Activated CD4-positive, alpha-beta memory T cell treated with anti-CD3 and anti-CD28 coated beads, Interleukin-2, amount 10 ng/mL, durations not matched to agents 7 days and 5 days (primary cell): ENCODE results near the gene KIAA1958. TPM values are rescaled to one million over a fixed set of nuclear protein-coding genes. Genes with fewer than 3 reads are reported as not detected.

ENCODE experiments used
- CTCF ChIA-PET: fragments of 350-600 bp; sonication (Branson Sonifier 250); formaldehyde crosslinking; loops from one replicate; lab custom pipeline; 2021; ENCODE audit warnings: antibody characterized with exemption, inconsistent platforms; lab: Charles Lee
- POLR2A ChIA-PET: fragments of 350-600 bp; sonication (Branson Sonifier 250); formaldehyde crosslinking; loops from one replicate; lab custom pipeline; 2021; ENCODE audit warnings: antibody characterized with exemption; lab: Charles Lee
- DNase-seq: peaks from one replicate; pipeline ENCODE4 v3.0.0-alpha.2; 2020
- H3K27ac Mint-ChIP-seq: one replicate; pipeline ENCODE4 v1.8.0; 2021; ENCODE audit warnings: mild to moderate bottlenecking, mixed read lengths
- H3K27me3 Mint-ChIP-seq: one replicate; pipeline ENCODE4 v1.8.0; 2021; ENCODE audit warnings: mixed read lengths
- H3K36me3 Mint-ChIP-seq: one replicate; pipeline ENCODE4 v1.8.0; 2021; ENCODE audit warnings: low read depth, mixed read lengths
- H3K4me1 Mint-ChIP-seq: one replicate; pipeline ENCODE4 v1.8.0; 2021; ENCODE audit warnings: mixed read lengths
- H3K4me3 Mint-ChIP-seq: one replicate; pipeline ENCODE4 v1.8.0; 2021; ENCODE audit warnings: mild to moderate bottlenecking, mixed read lengths
- H3K9me3 Mint-ChIP-seq: one replicate; pipeline ENCODE4 v1.8.0; 2021; ENCODE audit warnings: mixed read lengths
- total RNA-seq, 2 experiments: library from RNA; stranded (reverse); gene quantifications; one replicate each; pipeline ENCODE4 v1.2.3, GENCODE V29; 2021

KIAA1958 gene, protein sequence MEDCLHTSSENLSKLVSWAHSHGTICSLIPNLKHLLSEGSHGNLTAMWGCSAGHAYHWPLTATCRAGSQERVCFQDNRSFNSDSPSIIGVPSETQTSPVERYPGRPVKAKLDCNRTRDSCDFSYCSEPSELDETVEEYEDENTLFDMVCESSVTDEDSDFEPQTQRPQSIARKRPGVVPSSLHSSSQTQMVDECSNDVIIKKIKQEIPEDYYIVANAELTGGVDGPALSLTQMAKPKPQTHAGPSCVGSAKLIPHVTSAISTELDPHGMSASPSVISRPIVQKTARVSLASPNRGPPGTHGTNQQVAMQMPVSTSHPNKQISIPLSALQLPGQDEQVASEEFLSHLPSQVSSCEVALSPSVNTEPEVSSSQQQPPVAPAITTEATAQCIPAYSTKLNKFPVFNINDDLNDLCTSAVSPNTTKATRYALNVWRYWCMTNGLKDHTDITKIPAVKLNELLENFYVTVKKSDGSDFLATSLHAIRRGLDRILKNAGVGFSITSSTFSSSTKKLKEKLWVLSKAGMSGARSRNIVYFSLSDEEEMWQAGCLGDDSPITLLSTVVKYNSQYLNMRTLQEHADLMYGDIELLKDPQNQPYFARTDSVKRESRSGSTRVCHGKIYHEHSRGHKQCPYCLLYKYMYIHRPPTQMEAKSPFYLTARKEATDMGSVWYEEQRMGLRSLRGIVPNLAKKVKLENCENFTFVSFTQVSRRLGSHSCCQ
- total RNA-seq, result 1 to 10 TPM; 6.9 to 7.4 TPM

DNA sequence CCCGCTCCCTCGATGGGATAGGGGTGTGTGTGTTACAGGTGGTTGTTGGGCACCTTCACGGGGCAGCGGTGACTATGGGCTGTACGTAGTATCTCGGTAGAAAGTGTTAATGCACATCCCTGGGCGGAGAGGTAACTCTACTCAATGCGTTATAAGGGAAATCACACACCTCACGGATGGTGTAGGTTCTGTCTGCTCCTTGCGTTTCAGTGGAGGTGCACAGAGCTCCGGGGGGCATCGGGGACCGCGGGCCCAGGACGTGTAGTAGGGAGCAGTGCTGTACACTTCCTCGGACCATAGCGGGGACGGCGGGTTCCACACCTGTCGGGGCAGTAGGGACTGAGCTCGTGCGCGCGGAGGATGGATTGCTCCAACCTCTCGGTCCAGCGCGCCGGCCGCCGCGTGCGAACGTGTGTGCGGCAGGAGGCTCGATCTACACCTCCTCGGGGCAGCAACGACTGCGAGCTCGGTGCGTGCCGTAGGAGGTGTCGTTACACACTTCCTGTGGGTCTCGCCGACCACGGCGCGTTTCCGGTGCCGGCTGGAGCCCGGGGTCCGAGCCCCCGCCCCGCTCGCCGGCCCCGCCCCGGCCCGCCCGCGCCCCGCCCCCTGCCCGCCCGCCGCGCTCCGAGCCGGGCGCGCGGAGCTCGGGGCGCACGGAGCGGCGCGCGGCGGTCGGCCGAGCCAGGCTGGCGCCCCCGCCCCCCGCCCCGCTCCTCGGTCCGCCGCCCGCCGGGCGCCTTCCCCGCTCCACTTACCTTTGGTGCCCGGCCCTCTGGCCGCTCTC lies at the start of gene KIAA1958:
Gene KIAA1958 (plus strand): TSS at position 607 of the 787 bp plus-strand sequence. CDS start 87,254 bp downstream, outside the sequence.
- Mint-ChIP-seq H3K36me3 (peaks cover 5% of the 10 kb centered on the region), H3K27me3 (peaks cover 3% of the 10 kb centered on the region), H3K4me1 (peaks cover 31% of the 10 kb centered on the region), H3K4me3 (peak within 1 kb of the TSS; percentile 92), H3K27ac (peak within 1 kb of the TSS; percentile 86), H3K9me3 (no peaks in the 10 kb centered on the region)
- ChIA-PET POLR2A (interaction anchor here (0.8 to 3.4 kb wide), 12 partner anchors 9 to 264 kb away, joined by 3 to 24 read pairs (median 3); partner anchors contain the start of genes HSDL2, INIP, PTBP3 and SNX30), CTCF (interaction anchor here (0.9 to 1.4 kb wide), 4 partner anchors 16 to 334 kb away, joined by 3 to 6 read pairs (median 4); partner anchors contain the start of gene HSDL2)
- peak; percentile 90 for DNase-seq

DNA sequence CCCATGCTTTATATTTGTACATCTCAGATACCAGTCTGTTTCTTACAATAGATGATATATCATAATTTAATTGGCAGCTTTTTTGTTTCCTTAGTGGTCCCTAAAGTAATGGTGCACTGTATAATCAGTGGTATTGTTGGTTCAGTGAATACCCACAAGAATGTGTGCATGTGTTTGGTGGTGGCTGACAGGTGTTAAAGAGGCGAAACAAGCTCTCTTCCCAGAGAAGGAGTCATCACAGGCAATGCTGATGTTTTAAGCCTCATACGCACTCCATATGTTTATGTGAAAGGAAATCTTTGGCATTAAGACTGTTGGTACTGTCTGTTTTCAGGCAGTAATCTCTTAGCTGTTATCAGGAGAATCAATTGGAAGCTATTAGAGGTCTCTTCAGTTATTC lies 49.2 kb upstream of the KIAA1958 start:
- Mint-ChIP-seq H3K27me3 (no peaks in the 10 kb centered on the region), H3K4me3 (no peak overlapping the region), H3K9me3 (no peaks in the 10 kb centered on the region), H3K4me1 (no peaks in the 10 kb centered on the region), H3K27ac (no peak overlapping the region), H3K36me3 (peaks cover 7% of the 10 kb centered on the region)
- POLR2A ChIA-PET, result no interaction called here
- CTCF ChIA-PET, result no interaction called here
- no peak for DNase-seq

GRCh38 chr9:112439171-112439570 lies 47.5 kb upstream of the KIAA1958 start:
- no peaks in the 10 kb centered on the region for H3K27me3 Mint-ChIP-seq
- ChIA-PET POLR2A (interaction anchor here (1.6 kb wide), 1 partner anchor 11 kb away, joined by 3 read pairs; no protein-coding TSS in a partner anchor), CTCF (interaction anchor here (0.6 to 1.9 kb wide), 2 partner anchors 354 to 378 kb away, joined by 5 to 8 read pairs; no protein-coding TSS in a partner anchor)
- H3K4me1 Mint-ChIP-seq, result no peaks in the 10 kb centered on the region
- H3K36me3 Mint-ChIP-seq, result peaks cover under 1% of the 10 kb centered on the region
- no peak overlapping the region for H3K4me3 Mint-ChIP-seq
- DNase-seq, result no peak
- H3K9me3 Mint-ChIP-seq, result no peaks in the 10 kb centered on the region
- no peak overlapping the region for H3K27ac Mint-ChIP-seq

DNA sequence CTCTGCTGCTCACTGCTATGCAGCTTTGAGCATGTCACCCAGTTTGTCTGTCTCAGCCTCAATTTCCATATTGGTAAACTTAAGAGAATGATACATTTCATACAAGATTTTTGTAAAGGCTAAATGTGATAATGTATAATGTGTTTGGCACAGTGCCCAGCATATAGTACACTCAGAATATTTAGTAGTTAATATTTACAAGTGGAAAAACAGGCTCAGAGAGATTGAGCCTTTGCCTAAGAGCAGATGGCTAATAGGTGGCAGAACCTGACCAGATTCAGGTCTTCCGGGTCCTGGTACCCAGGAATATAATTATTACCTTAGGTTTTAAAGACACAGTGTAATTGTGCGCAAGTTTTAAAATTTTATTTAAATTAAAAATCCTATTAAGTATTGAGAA lies 46.8 kb upstream of the KIAA1958 start:
- Mint-ChIP-seq H3K27me3 (no peaks in the 10 kb centered on the region), H3K36me3 (no peaks in the 10 kb centered on the region), H3K27ac (no peak overlapping the region), H3K9me3 (no peaks in the 10 kb centered on the region), H3K4me3 (no peak overlapping the region), H3K4me1 (no peaks in the 10 kb centered on the region)
- POLR2A ChIA-PET, result interaction anchor here (1.6 kb wide), 1 partner anchor 11 kb away, joined by 3 read pairs; no protein-coding TSS in a partner anchor
- no peak for DNase-seq
- CTCF ChIA-PET, result interaction anchor here (1.9 kb wide), 1 partner anchor 353 kb away, joined by 8 read pairs; no protein-coding TSS in a partner anchor

DNA sequence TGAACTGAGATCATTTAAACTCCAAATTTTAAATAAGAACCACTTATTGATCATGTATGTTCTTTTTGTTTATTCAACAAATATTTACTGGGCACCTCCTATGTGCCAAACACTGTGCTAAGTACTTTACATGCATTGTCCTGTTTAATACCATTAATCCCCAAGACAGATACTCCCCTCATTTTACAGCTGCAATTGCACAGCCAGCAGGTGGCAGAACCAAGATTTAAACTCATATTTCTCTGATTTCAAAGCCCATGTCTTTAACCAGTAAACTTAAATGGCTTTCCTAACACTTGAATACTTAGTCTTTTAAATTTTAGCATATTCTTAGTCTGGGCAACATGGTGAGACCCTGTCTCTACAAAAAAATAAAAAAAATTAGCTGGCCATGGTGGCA lies 43.4 kb upstream of the KIAA1958 start:
- peak; percentile 21 for DNase-seq
- no peaks in the 10 kb centered on the region for H3K36me3 Mint-ChIP-seq
- peaks cover 6% of the 10 kb centered on the region for H3K4me1 Mint-ChIP-seq
- ChIA-PET POLR2A (interaction anchor here (1.6 kb wide), 1 partner anchor 64 kb away, joined by 3 read pairs; no protein-coding TSS in a partner anchor), CTCF (interaction anchor here (0.7 to 3.4 kb wide), 5 partner anchors 143 to 377 kb away, joined by 3 to 19 read pairs (median 7); partner anchors contain the start of gene INIP)
- H3K9me3 Mint-ChIP-seq, result no peaks in the 10 kb centered on the region
- H3K27me3 Mint-ChIP-seq, result no peaks in the 10 kb centered on the region
- no peak overlapping the region for H3K4me3 Mint-ChIP-seq
- no peak overlapping the region for H3K27ac Mint-ChIP-seq

GRCh38 chr9:112443636-112444035 lies 43.0 kb upstream of the KIAA1958 start:
- CTCF ChIA-PET, result interaction anchor here (0.7 to 3.4 kb wide), 7 partner anchors 100 to 441 kb away, joined by 3 to 19 read pairs (median 3); partner anchors contain the start of gene INIP
- Mint-ChIP-seq H3K27ac (no peak overlapping the region), H3K4me1 (peaks cover 6% of the 10 kb centered on the region), H3K4me3 (no peak overlapping the region), H3K9me3 (no peaks in the 10 kb centered on the region), H3K36me3 (no peaks in the 10 kb centered on the region), H3K27me3 (no peaks in the 10 kb centered on the region)
- no peak for DNase-seq
- POLR2A ChIA-PET, result interaction anchor here (1.6 kb wide), 1 partner anchor 64 kb away, joined by 3 read pairs; no protein-coding TSS in a partner anchor

DNA sequence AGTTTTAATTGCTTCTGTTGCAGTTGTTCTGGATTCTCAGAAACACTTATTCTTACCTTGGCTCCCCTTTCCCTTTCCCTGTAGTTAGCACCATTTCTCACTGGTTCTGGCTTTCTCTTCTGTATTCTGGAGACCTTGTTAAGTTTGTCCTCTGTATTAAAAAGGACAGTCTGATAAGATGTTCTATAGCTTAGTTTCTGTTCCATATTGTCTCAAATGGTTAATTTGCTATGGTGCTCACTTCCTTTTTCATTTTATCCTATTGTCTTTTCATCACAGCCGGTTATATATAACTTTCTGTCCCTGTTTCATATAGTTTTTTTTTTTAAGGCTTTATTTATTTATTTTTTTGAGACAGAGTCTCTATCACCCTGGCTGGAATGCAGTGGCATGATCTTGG lies 41.4 kb upstream of the KIAA1958 start:
- no peak overlapping the region for H3K4me3 Mint-ChIP-seq

DNA sequence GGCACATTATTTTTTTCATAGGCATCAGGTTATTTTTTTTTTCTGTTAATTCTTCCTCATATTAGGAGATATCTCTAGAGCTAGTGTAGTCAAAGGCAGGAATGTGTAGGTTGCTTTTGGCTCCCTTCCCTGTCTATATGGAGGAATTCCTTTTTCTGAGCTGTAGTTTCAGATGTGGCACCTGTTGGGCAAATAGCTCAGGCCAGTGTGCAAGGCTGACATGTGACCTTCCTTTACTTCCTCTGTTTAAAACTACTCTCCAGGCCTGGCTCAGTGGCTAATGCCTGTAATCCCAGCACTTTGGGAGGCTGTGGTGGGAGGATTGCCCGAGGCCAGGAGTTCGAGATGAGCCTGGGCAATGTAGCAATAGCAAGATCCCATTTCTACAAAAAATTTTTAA lies 40.5 kb upstream of the KIAA1958 start:
- DNase-seq, result no peak
- Mint-ChIP-seq H3K9me3 (no peaks in the 10 kb centered on the region), H3K4me3 (no peak overlapping the region), H3K36me3 (no peaks in the 10 kb centered on the region), H3K27me3 (no peaks in the 10 kb centered on the region), H3K4me1 (peaks cover 6% of the 10 kb centered on the region), H3K27ac (no peak overlapping the region)
- ChIA-PET CTCF (no interaction called here), POLR2A (interaction anchor here (0.7 kb wide), 1 partner anchor 358 kb away, joined by 3 read pairs; no protein-coding TSS in a partner anchor)

More for the DNA sequence above, 41.4 kb upstream of the KIAA1958 start:
- DNase-seq, result no peak
- Mint-ChIP-seq H3K4me1 (peaks cover 6% of the 10 kb centered on the region), H3K27me3 (no peaks in the 10 kb centered on the region), H3K36me3 (no peaks in the 10 kb centered on the region), H3K27ac (no peak overlapping the region), H3K9me3 (no peaks in the 10 kb centered on the region)
- ChIA-PET POLR2A (interaction anchor here (0.9 kb wide), 1 partner anchor 41 kb away, joined by 3 read pairs; the partner anchor contains the start of gene KIAA1958), CTCF (interaction anchor here (0.7 to 3.4 kb wide), 3 partner anchors 74 to 348 kb away, joined by 4 to 19 read pairs (median 15); partner anchors contain the start of gene INIP)

DNA sequence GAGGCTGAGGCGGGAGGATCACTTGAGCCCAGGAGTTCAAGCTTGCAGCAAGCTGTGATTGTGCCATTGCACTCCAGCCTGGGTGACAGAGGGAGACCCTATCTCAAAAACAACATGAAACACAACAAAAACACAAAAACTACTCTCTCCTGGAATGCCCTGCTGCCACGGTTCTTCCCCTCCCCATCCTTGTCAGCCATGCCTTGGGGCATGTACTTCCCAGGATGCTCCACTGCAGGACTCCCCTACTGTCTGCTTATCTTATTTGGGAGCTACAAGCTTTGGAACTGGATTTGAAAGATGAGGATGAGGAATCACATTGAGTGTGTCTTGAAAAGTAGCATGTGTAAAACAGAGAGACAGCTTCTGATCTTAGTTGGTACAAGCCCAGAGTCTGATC lies 40.1 kb upstream of the KIAA1958 start:
- Mint-ChIP-seq H3K4me1 (peaks cover 6% of the 10 kb centered on the region), H3K36me3 (no peaks in the 10 kb centered on the region), H3K27me3 (no peaks in the 10 kb centered on the region), H3K9me3 (no peaks in the 10 kb centered on the region), H3K27ac (no peak overlapping the region), H3K4me3 (no peak overlapping the region)
- ChIA-PET CTCF (no interaction called here), POLR2A (interaction anchor here (0.7 kb wide), 1 partner anchor 359 kb away, joined by 3 read pairs; no protein-coding TSS in a partner anchor)
- no peak for DNase-seq

GRCh38 chr9:112447283-112447761 lies 39.3 kb upstream of the KIAA1958 start:
- CTCF ChIA-PET, result no interaction called here
- Mint-ChIP-seq H3K27me3 (no peaks in the 10 kb centered on the region), H3K4me1 (peaks cover 6% of the 10 kb centered on the region), H3K9me3 (no peaks in the 10 kb centered on the region), H3K36me3 (no peaks in the 10 kb centered on the region), H3K4me3 (no peak overlapping the region), H3K27ac (no peak overlapping the region)
- POLR2A ChIA-PET, result no interaction called here
- no peak for DNase-seq

GRCh38 chr9:112462855-112463254 lies 23.8 kb upstream of the KIAA1958 start:
- Mint-ChIP-seq H3K36me3 (peaks cover 28% of the 10 kb centered on the region), H3K4me3 (no peak overlapping the region), H3K9me3 (no peaks in the 10 kb centered on the region), H3K27me3 (no peaks in the 10 kb centered on the region), H3K27ac (no peak overlapping the region), H3K4me1 (no peaks in the 10 kb centered on the region)
- POLR2A ChIA-PET, result no interaction called here
- CTCF ChIA-PET, result interaction anchor here (0.9 to 1.2 kb wide), 2 partner anchors 19 to 330 kb away, joined by 4 read pairs; no protein-coding TSS in a partner anchor
- no peak for DNase-seq

DNA sequence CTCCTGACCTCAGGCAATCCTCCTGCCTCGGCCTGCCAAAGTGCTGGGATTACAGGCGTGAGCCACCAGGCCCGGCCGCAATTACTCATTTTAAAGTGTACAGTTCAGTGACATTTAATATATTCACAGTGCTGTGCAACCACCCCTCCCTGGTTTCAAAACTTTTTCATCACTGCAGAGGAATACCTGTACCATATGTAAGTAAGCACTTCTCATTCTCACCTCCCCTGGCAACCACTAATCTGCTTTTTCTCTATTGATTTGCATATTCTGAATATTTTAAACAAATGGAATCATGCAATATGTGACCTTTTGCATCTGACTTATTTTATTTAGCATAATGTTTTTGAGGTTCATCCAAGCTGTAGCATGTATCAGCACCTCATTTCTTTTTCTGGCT lies 21.3 kb upstream of the KIAA1958 start:
- CTCF ChIA-PET, result no interaction called here
- POLR2A ChIA-PET, result no interaction called here
- Mint-ChIP-seq H3K27me3 (no peaks in the 10 kb centered on the region), H3K4me1 (no peaks in the 10 kb centered on the region), H3K4me3 (no peak overlapping the region), H3K9me3 (no peaks in the 10 kb centered on the region), H3K36me3 (peaks cover 17% of the 10 kb centered on the region), H3K27ac (no peak overlapping the region)
- DNase-seq, result no peak
